ENCODE data around the gene INTS7.

DNA sequence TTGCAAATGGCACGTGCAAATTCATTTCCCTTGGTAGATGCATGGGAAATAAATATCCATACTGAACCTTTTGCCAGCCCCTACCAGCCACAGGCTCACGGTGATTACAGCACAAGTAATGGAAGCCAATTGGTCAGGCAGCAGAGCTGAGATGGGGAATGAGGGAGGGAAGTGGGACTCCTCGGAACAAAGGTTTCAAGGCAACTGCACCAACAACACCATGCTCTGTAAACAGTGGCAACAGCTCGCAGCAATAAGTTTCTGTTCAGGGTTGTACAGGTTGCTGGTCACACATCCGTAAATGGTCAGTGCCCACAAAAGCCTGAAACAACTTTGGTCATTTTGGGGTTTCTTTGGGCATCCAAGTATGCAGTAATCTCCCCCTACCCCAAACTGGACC, 142.1 kb downstream of the INTS7 start:
- TF ChIP-seq, protein P1, sequence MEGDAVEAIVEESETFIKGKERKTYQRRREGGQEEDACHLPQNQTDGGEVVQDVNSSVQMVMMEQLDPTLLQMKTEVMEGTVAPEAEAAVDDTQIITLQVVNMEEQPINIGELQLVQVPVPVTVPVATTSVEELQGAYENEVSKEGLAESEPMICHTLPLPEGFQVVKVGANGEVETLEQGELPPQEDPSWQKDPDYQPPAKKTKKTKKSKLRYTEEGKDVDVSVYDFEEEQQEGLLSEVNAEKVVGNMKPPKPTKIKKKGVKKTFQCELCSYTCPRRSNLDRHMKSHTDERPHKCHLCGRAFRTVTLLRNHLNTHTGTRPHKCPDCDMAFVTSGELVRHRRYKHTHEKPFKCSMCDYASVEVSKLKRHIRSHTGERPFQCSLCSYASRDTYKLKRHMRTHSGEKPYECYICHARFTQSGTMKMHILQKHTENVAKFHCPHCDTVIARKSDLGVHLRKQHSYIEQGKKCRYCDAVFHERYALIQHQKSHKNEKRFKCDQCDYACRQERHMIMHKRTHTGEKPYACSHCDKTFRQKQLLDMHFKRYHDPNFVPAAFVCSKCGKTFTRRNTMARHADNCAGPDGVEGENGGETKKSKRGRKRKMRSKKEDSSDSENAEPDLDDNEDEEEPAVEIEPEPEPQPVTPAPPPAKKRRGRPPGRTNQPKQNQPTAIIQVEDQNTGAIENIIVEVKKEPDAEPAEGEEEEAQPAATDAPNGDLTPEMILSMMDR (IDR thresholded peaks at IDR 0.05) = no peak
- no peak for TF ChIP-seq POLR2A (IDR thresholded peaks at IDR 0.05)

Measured in sigmoid colon (tissue), 3 donors.